Epithelial cell of esophagus (primary cell): ENCODE data around the gene LTO1.

ENCODE experiments used
- DNase-seq: peaks from one replicate; pipeline ENCODE4 v3.0.0; 2010; ENCODE audit warnings: low read depth
- H3K4me3 ChIP-seq: 2 replicates; pipeline ENCODE4 v1.5.1; 2011; ENCODE audit warnings: mild to moderate bottlenecking, low read length, control low read depth
- CTCF ChIP-seq: IDR thresholded peaks from 2 replicates; pipeline ENCODE4 v1.5.1; 2011; ENCODE audit warnings: low read depth, mild to moderate bottlenecking, low read length, control low read depth, inconsistent platforms; ENCODE audit not compliant: insufficient read depth; ENCODE audit errors: missing control alignments

The LTO1 gene

GRCh38 chr11:69716099-69716498 lies 40.9 kb upstream of the LTO1 start:
- H3K4me3 ChIP-seq = no peak overlapping the region
- DNase-seq = no peak
- TF ChIP-seq CTCF = no peak

- DNase-seq = no peak
- H3K4me3 ChIP-seq = no peak overlapping the region
- TF ChIP-seq CTCF = no peak
Observed at GRCh38 chr11:69715446-69715845, 40.3 kb upstream of the LTO1 start.

- no peak overlapping the region for H3K4me3 ChIP-seq
- no peak for DNase-seq
- TF ChIP-seq CTCF = no peak
Observed at GRCh38 chr11:69711822-69712801, 37.0 kb upstream of the LTO1 start.

GRCh38 chr11:69708736-69709401 lies 33.7 kb upstream of the LTO1 start:
- no peak for TF ChIP-seq CTCF
- no peak overlapping the region for H3K4me3 ChIP-seq
- DNase-seq = no peak

GRCh38 chr11:69707176-69707575 lies 32.0 kb upstream of the LTO1 start:
- H3K4me3 ChIP-seq = no peak overlapping the region
- TF ChIP-seq CTCF = no peak
- peak; percentile 92 for DNase-seq

GRCh38 chr11:69705901-69706787 lies 31.0 kb upstream of the LTO1 start:
- no peak overlapping the region for H3K4me3 ChIP-seq
- no peak for TF ChIP-seq CTCF
- DNase-seq = no peak
